ENCODE results near the gene SPNS3. TPM values are rescaled to one million over a fixed set of nuclear protein-coding genes. Genes with fewer than 3 reads are reported as not detected.
A peak's percentile ranks its signal among the peaks of the same experiment; 100 is the strongest.

The SPNS3 gene
- polyA plus RNA-seq, 1 donor (not counting 4 experiments of a cell fraction or from before 2014, with no cell fraction given): not detected

GRCh38 chr17:4417129-4417667 lies 16.5 kb upstream of the SPNS3 start:
- H3K27ac ChIP-seq (ENCODE audit: control insufficient read depth, insufficient read depth, low read length): no peak overlapping the region
- no peaks in the 10 kb centered on the region for H3K9me1 ChIP-seq (ENCODE audit: control insufficient read depth, extremely low read depth, insufficient read depth, low read length)
- FAIRE-seq (no peak), DNase-seq (ENCODE audit: low read depth, low spot score) (no peak)
- H3K4me1 ChIP-seq (ENCODE audit: control insufficient read depth, extremely low read depth, insufficient read depth, low read length): peaks cover 4% of the 10 kb centered on the region
- no peaks in the 10 kb centered on the region for H3K79me2 ChIP-seq (ENCODE audit: control insufficient read depth, insufficient read depth, low read length)
- H4K20me1 ChIP-seq (ENCODE audit: control insufficient read depth, extremely low read depth, insufficient read depth, low read length): no peaks in the 10 kb centered on the region
- no peak overlapping the region for H3K4me3 ChIP-seq (ENCODE audit: control insufficient read depth in 2 of 3, extremely low read depth in 1 of 3, insufficient read depth in 2 of 3, low read depth in 1 of 3, low read length in 3 of 3)
- TF ChIP-seq CTCF (optimal IDR thresholded peaks at IDR 0.05 in 1 of 3, IDR thresholded peaks at IDR 0.05 in 1 of 3, conservative IDR thresholded peaks at IDR 0.05 in 1 of 3; ENCODE audit: extremely low read depth in 1 of 3, insufficient read depth in 2 of 3, low read length in 3 of 3) (no peak), EZH2 (IDR thresholded peaks at IDR 0.05; ENCODE audit: low read length) (no peak)
- no peaks in the 10 kb centered on the region for H3K36me3 ChIP-seq (ENCODE audit: control insufficient read depth in 2 of 2, extremely low read depth in 1 of 2, insufficient read depth in 2 of 2, low read length in 2 of 2)
- no peak overlapping the region for H3K4me2 ChIP-seq (ENCODE audit: control insufficient read depth, extremely low read depth, insufficient read depth, low read depth, low read length)
- no peaks in the 10 kb centered on the region for H3K9me3 ChIP-seq (ENCODE audit: control insufficient read depth, low read depth, low read length)
- no peaks in the 10 kb centered on the region for H3K27me3 ChIP-seq (ENCODE audit: control insufficient read depth, extremely low read depth, insufficient read depth, low read length)
- dilution Hi-C loops (cut with MboI; ENCODE audit: extremely low pct_ligation_motif_present, low sequenced_read_pairs): loop anchor here (25.0 kb wide), 1 partner anchor 105 kb away; no protein-coding TSS in a partner anchor
- H2AFZ ChIP-seq (ENCODE audit: control insufficient read depth, low read length): no peak overlapping the region
- no peak overlapping the region for H3K9ac ChIP-seq (ENCODE audit: control insufficient read depth, extremely low read depth, insufficient read depth, low read length)

DNA sequence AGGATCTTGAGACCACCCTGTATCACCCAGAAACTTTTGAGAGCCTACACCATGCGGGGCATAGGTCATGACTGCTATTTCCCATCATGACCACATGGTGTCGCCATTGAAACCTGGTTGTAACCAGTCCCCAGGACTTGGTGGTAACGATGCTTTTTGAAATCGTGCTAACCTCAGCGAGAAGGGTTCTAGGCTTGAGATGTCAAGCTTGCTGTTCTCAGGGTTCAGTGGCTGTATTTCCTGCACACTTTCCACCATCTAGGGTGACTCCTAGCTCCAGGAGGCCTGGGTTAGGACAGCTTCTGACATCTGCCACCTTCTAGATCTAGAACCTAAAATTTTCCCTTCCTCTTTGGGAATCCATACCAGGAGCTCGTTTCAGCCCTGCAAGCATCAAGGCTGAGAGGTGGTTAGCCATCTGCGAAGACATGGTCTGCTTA lies 13.0 kb upstream of the SPNS3 start:
- Histone ChIP-seq H4K20me1 (ENCODE audit: control insufficient read depth, extremely low read depth, insufficient read depth, low read length) (no peaks in the 10 kb centered on the region), H3K9me3 (ENCODE audit: control insufficient read depth, low read depth, low read length) (no peaks in the 10 kb centered on the region), H3K9me1 (ENCODE audit: control insufficient read depth, extremely low read depth, insufficient read depth, low read length) (no peaks in the 10 kb centered on the region), H3K79me2 (ENCODE audit: control insufficient read depth, insufficient read depth, low read length) (no peaks in the 10 kb centered on the region), H3K9ac (ENCODE audit: control insufficient read depth, extremely low read depth, insufficient read depth, low read length) (no peak overlapping the region), H3K4me1 (ENCODE audit: control insufficient read depth, extremely low read depth, insufficient read depth, low read length) (no peaks in the 10 kb centered on the region), H3K36me3 (ENCODE audit: control insufficient read depth in 2 of 2, extremely low read depth in 1 of 2, insufficient read depth in 2 of 2, low read length in 2 of 2) (no peaks in the 10 kb centered on the region), H3K4me3 (ENCODE audit: control insufficient read depth in 2 of 3, extremely low read depth in 1 of 3, insufficient read depth in 2 of 3, low read depth in 1 of 3, low read length in 3 of 3) (no peak overlapping the region), H2AFZ (ENCODE audit: control insufficient read depth, low read length) (peak overlapping the region; percentile 28), H3K27me3 (ENCODE audit: control insufficient read depth, extremely low read depth, insufficient read depth, low read length) (no peaks in the 10 kb centered on the region), H3K4me2 (ENCODE audit: control insufficient read depth, extremely low read depth, insufficient read depth, low read depth, low read length) (peak overlapping the region; percentile 51), H3K27ac (ENCODE audit: control insufficient read depth, insufficient read depth, low read length) (no peak overlapping the region)
- no peak for TF ChIP-seq EZH2 (IDR thresholded peaks at IDR 0.05; ENCODE audit: low read length)
- peak; percentile 85 to 97 (median 96) for TF ChIP-seq CTCF (optimal IDR thresholded peaks at IDR 0.05 in 1 of 3, IDR thresholded peaks at IDR 0.05 in 1 of 3, conservative IDR thresholded peaks at IDR 0.05 in 1 of 3; ENCODE audit: extremely low read depth in 1 of 3, insufficient read depth in 2 of 3, low read length in 3 of 3)
- DNase-seq (ENCODE audit: low read depth, low spot score): no peak
- dilution Hi-C loops (cut with MboI; ENCODE audit: extremely low pct_ligation_motif_present, low sequenced_read_pairs): loop anchor here (25.0 kb wide), 1 partner anchor 108 kb away; no protein-coding TSS in a partner anchor
- peak; percentile 100 for FAIRE-seq
